ENCODE results near the gene CHD9.
A peak's percentile ranks its signal among the peaks of the same experiment; 100 is the strongest.

GRCh38 chr16:53282975-53283946, 228.5 kb downstream of the CHD9 start:
- TF ChIP-seq CTCF (IDR thresholded peaks at IDR 0.05) (peak; percentile 63; the same call in 1 of the 2 replicates), REST (IDR thresholded peaks at IDR 0.05; ENCODE audit: insufficient read depth in 1 of 2, low read depth in 2 of 2, low read length in 1 of 2) (no peak), TCF7L2 (IDR thresholded peaks at IDR 0.05; ENCODE audit: low read depth, low read length) (no peak), POLR2AphosphoS5 (IDR thresholded peaks at IDR 0.05; ENCODE audit: low read depth, low read length) (no peak)
